Measurements from ENCODE around the gene GPR32. TPM values are rescaled to one million over a fixed set of nuclear protein-coding genes. Genes with fewer than 3 reads are reported as not detected.
"Not testable (repeated sequence)": the region's sequence is repeated elsewhere in the genome, so short reads cannot be mapped to it uniquely, and the experiment has no call there.

GPR32 gene
- total RNA-seq, result not detected

DNA sequence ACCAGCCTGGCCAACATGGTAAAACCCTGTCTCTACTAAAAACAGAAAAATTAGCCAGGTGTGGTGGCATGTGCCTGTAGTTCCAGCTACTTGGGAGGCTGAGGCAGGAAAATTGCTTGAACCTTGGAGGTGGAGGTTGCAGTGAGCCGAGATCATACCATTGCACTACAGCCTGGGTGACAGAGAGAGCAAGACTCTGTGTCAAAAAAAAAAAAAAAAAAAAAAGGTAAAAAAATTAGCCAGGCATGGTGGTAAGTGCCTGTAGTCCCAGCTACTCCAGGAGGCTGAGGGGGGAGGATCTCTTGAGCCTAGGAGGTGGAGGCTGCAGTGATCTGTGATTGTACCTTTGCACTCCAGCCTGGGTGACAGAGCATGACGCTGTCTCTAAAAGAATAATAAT lies at the start of gene GPR32:
TSS of gene GPR32 (plus strand) at position 301 of the 400 bp plus-strand sequence. CDS start 137 bp downstream, outside the sequence.
- H3K9me3 Mint-ChIP-seq; H3K36me3 Mint-ChIP-seq; POLR2A ChIA-PET; H3K27ac Mint-ChIP-seq; H3K4me3 Mint-ChIP-seq; DNase-seq; H3K4me1 Mint-ChIP-seq; ATAC-seq (ENCODE audit: low read depth): not testable (repeated sequence)
- peaks cover 19% of the 10 kb centered on the region for H3K27me3 Mint-ChIP-seq

GRCh38 chr19:50720921-50721381 lies 49.3 kb upstream of the GPR32 start:
- no peaks in the 10 kb centered on the region for H3K36me3 Mint-ChIP-seq
- H3K9me3 Mint-ChIP-seq, result no peaks in the 10 kb centered on the region
- H3K4me1 Mint-ChIP-seq, result peaks cover 10% of the 10 kb centered on the region
- peaks cover 41% of the 10 kb centered on the region for H3K27me3 Mint-ChIP-seq
- ATAC-seq (ENCODE audit: low read depth) (no peak), DNase-seq (no peak)
- no peak overlapping the region for H3K4me3 Mint-ChIP-seq
- POLR2A ChIA-PET, result no interaction called here
- no peak overlapping the region for H3K27ac Mint-ChIP-seq

GRCh38 chr19:50721441-50722137 lies 48.7 kb upstream of the GPR32 start:
- Mint-ChIP-seq H3K27me3 (peaks cover 41% of the 10 kb centered on the region), H3K27ac (no peak overlapping the region), H3K9me3 (no peaks in the 10 kb centered on the region), H3K36me3 (peaks cover 2% of the 10 kb centered on the region), H3K4me1 (peaks cover 16% of the 10 kb centered on the region), H3K4me3 (no peak overlapping the region)
- DNase-seq (no peak), ATAC-seq (ENCODE audit: low read depth) (no peak)
- POLR2A ChIA-PET, result no interaction called here

DNA sequence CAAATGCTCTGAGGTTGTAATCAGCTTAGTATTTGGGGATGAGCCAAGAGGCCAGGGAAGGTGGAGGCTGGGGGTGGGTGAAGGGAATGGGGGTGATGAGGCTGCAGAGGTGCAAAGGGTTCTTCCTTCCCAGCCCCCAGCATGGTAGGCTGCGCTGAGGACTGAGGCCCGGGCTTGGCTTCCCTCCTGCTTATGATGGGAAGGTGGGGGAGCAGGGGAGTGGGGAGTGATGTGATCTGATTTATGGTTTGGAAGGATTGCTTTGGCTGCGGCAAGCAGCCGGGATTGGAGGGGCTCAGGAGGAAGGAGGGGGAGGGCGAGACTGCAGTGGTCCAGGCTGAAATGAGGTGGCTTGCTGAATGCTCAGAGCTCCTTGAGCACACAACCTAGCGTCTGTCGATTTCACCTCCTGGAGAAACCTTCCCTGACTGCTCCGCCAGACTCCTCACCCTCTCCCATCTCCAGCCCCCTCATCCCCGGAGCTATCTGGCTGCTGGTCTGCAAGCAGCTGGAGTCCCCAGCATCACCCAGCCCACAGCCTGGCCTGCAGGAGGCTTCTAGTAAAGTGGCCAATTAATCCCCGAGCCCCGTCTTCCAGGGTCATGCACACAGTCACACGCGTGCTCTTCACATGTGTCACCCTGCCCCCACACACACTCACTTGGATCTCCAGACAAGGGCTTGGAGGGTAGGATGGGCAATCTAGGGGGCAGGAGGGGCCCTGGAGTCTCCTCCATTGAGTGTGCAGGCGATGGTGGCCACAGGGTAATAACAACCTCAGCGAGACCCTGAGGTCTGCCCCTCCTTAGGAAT lies 47.9 kb upstream of the GPR32 start:
- Mint-ChIP-seq H3K27me3 (peaks cover 37% of the 10 kb centered on the region), H3K4me3 (no peak overlapping the region), H3K27ac (no peak overlapping the region), H3K4me1 (peaks cover 20% of the 10 kb centered on the region), H3K9me3 (no peaks in the 10 kb centered on the region), H3K36me3 (peaks cover 3% of the 10 kb centered on the region)
- POLR2A ChIA-PET, result no interaction called here
- ATAC-seq (ENCODE audit: low read depth) (no peak), DNase-seq (no peak)

GRCh38 chr19:50723069-50723468 lies 47.2 kb upstream of the GPR32 start, which contains the start of gene CLEC11A:
CLEC11A (plus strand) TSS chr19:50723364; CDS start chr19:50723526, 162 bp downstream.
- Mint-ChIP-seq H3K27me3 (peaks cover 32% of the 10 kb centered on the region), H3K4me1 (peaks cover 23% of the 10 kb centered on the region), H3K9me3 (no peaks in the 10 kb centered on the region), H3K36me3 (peaks cover 3% of the 10 kb centered on the region), H3K27ac (peak within 1 kb of the TSS; percentile 46), H3K4me3 (peak within 1 kb of the TSS; percentile 96)
- POLR2A ChIA-PET, result no interaction called here
- ATAC-seq (ENCODE audit: low read depth) (no peak), DNase-seq (no peak)

GRCh38 chr19:50723735-50724521 lies 46.3 kb upstream of the GPR32 start:
- POLR2A ChIA-PET, result interaction anchor here (0.9 to 2.6 kb wide), 5 partner anchors 54 to 213 kb away, joined by 3 to 18 read pairs (median 7); partner anchors contain the start of gene JOSD2
- H3K27ac Mint-ChIP-seq, result no peak overlapping the region
- H3K4me1 Mint-ChIP-seq, result peaks cover 27% of the 10 kb centered on the region
- peak overlapping the region; percentile 96 for H3K4me3 Mint-ChIP-seq
- no peaks in the 10 kb centered on the region for H3K9me3 Mint-ChIP-seq
- H3K27me3 Mint-ChIP-seq, result peaks cover 32% of the 10 kb centered on the region
- ATAC-seq (ENCODE audit: low read depth) (no peak), DNase-seq (no peak)
- H3K36me3 Mint-ChIP-seq, result peaks cover 3% of the 10 kb centered on the region

GRCh38 chr19:50724522-50725217 lies 45.6 kb upstream of the GPR32 start:
- POLR2A ChIA-PET, result interaction anchor here (0.5 to 2.6 kb wide), 14 partner anchors 12 to 641 kb away, joined by 3 to 18 read pairs (median 4); partner anchors contain the start of gene JOSD2
- ATAC-seq (ENCODE audit: low read depth) (peak; percentile 84), DNase-seq (peak; percentile 98)
- peaks cover 32% of the 10 kb centered on the region for H3K27me3 Mint-ChIP-seq
- peaks cover 3% of the 10 kb centered on the region for H3K36me3 Mint-ChIP-seq
- H3K9me3 Mint-ChIP-seq, result no peaks in the 10 kb centered on the region
- peaks cover 27% of the 10 kb centered on the region for H3K4me1 Mint-ChIP-seq
- H3K27ac Mint-ChIP-seq, result peak overlapping the region; percentile 94
- peak overlapping the region; percentile 96 for H3K4me3 Mint-ChIP-seq

DNA sequence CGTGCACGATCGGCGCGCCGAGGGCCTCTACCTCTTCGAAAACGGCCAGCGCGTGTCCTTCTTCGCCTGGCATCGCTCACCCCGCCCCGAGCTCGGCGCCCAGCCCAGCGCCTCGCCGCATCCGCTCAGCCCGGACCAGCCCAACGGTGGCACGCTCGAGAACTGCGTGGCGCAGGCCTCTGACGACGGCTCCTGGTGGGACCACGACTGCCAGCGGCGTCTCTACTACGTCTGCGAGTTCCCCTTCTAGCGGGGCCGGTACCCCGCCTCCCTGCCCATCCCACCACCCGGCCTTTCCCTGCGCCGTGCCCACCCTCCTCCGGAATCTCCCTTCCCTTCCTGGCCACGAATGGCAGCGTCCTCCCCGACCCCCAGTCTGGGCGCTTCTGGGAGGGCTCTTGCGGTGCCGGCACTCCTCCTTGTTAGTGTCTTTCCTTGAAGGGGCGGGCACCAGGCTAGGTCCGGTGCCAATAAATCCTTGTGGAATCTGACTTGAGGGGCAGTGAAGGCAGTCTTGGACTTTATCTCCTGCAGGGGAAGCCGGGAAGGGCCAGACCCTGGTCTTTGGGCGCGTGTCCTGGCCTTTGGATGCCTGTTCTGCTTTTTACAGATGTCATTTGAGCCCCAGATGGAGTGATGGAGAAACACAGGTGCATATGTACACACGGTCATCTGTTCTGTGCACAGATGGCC lies 44.9 kb upstream of the GPR32 start:
- H3K9me3 Mint-ChIP-seq, result no peaks in the 10 kb centered on the region
- H3K36me3 Mint-ChIP-seq, result peaks cover 3% of the 10 kb centered on the region
- peak overlapping the region; percentile 96 for H3K4me3 Mint-ChIP-seq
- DNase-seq (no peak), ATAC-seq (ENCODE audit: low read depth) (peak; percentile 71)
- H3K27ac Mint-ChIP-seq, result peak overlapping the region; percentile 94
- peaks cover 27% of the 10 kb centered on the region for H3K27me3 Mint-ChIP-seq
- POLR2A ChIA-PET, result interaction anchor here (0.7 to 2.6 kb wide), 12 partner anchors 12 to 640 kb away, joined by 3 to 18 read pairs (median 4); partner anchors contain the start of gene JOSD2
- H3K4me1 Mint-ChIP-seq, result peaks cover 27% of the 10 kb centered on the region

DNA sequence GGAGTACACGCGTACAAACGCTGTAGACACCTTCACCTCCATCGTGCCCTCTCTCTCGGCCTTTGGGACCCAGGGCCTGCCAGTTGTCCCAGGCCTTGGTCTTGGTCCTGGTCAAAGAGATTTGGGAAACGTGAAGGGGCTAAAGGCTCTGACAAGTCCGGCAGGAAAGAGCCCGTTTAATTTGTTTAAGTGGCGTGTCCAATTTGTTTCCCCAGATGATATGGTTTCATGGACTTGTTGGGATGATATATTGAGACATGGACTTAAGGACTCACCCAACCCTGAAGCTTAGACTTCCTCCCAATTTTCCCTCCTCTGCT lies 44.4 kb upstream of the GPR32 start:
- POLR2A ChIA-PET, result interaction anchor here (2.6 kb wide), 1 partner anchor 78 kb away, joined by 18 read pairs; no protein-coding TSS in a partner anchor
- H3K36me3 Mint-ChIP-seq, result peaks cover 3% of the 10 kb centered on the region
- peak overlapping the region; percentile 94 for H3K27ac Mint-ChIP-seq
- ATAC-seq (ENCODE audit: low read depth), result no peak
- H3K27me3 Mint-ChIP-seq, result peaks cover 22% of the 10 kb centered on the region
- peaks cover 27% of the 10 kb centered on the region for H3K4me1 Mint-ChIP-seq
- H3K4me3 Mint-ChIP-seq, result peak overlapping the region; percentile 96
- DNase-seq, result no peak
- no peaks in the 10 kb centered on the region for H3K9me3 Mint-ChIP-seq

GRCh38 chr19:50728084-50728737 lies 42.1 kb upstream of the GPR32 start:
- peak; percentile 85 for DNase-seq
- POLR2A ChIA-PET, result interaction anchor here (1.3 kb wide), 2 partner anchors 10 to 217 kb away, joined by 3 to 4 read pairs; partner anchors contain the start of gene JOSD2
- H3K27ac Mint-ChIP-seq, result peak overlapping the region; percentile 75
- peaks cover 6% of the 10 kb centered on the region for H3K27me3 Mint-ChIP-seq
- H3K9me3 Mint-ChIP-seq, result no peaks in the 10 kb centered on the region
- peak overlapping the region; percentile 64 for H3K4me3 Mint-ChIP-seq
- H3K4me1 Mint-ChIP-seq, result peaks cover 27% of the 10 kb centered on the region
- peaks cover 3% of the 10 kb centered on the region for H3K36me3 Mint-ChIP-seq
- ATAC-seq (ENCODE audit: low read depth), result peak; percentile 41

- Mint-ChIP-seq H3K4me3 (no peak overlapping the region), H3K27me3 (peaks cover 5% of the 10 kb centered on the region), H3K4me1 (peaks cover 23% of the 10 kb centered on the region), H3K36me3 (peaks cover 3% of the 10 kb centered on the region), H3K27ac (no peak overlapping the region), H3K9me3 (no peaks in the 10 kb centered on the region)
- DNase-seq (no peak), ATAC-seq (ENCODE audit: low read depth) (no peak)
- POLR2A ChIA-PET, result interaction anchor here (0.7 kb wide), 1 partner anchor 801 kb away, joined by 5 read pairs; the partner anchor contains the start of gene NUP62
These were observed 40.4 kb upstream of the GPR32 start for GRCh38 chr19:50729894-50730293.

All from activated naive CD8-positive, alpha-beta T cell treated with anti-CD3 and anti-CD28 coated beads, Interleukin-2, amount 10 ng/mL, durations not matched to agents 7 days and 5 days (primary cell).